ENCODE data around the gene SDHB. TPM values are rescaled to one million over a fixed set of nuclear protein-coding genes. Genes with fewer than 3 reads are reported as not detected.

The SDHB gene
- total and polyA plus RNA-seq, 10 of the 15 experiments (the other 5 are each of a cell fraction or from before 2014, with no cell fraction given): 101 to 319 (median 188) TPM

- no peak for TF ChIP-seq SKIL (IDR thresholded peaks at IDR 0.05; ENCODE audit: low read depth, poor library complexity, severe bottlenecking)
- TF ChIP-seq KDM1A (IDR thresholded peaks at IDR 0.05; ENCODE audit: borderline replicate concordance): no peak
- no peak for TF ChIP-seq ATF3 (IDR thresholded peaks at IDR 0.05; ENCODE audit: borderline replicate concordance, extremely low read depth, low read depth, low read length)
- TF ChIP-seq RELB (IDR thresholded peaks at IDR 0.05; ENCODE audit: low read depth): no peak
- TF ChIP-seq USF1 (IDR thresholded peaks at IDR 0.05; ENCODE audit: borderline replicate concordance, extremely low read length, insufficient read depth, low read depth, low read length): no peak
- peak; percentile 55 to 76 (median 72); a peak in 5 of 6 replicates for TF ChIP-seq CTCF (IDR thresholded peaks at IDR 0.05 in 2 of 3, conservative IDR thresholded peaks at IDR 0.05 in 1 of 3; ENCODE audit: control insufficient read depth in 2 of 3, extremely low read depth in 1 of 3, insufficient read depth in 1 of 3, low read depth in 3 of 3, low read length in 3 of 3)
- no peak for TF ChIP-seq WRNIP1 (IDR thresholded peaks at IDR 0.05; ENCODE audit: borderline replicate concordance, low read depth, low read length)
- TF ChIP-seq HSF1 (IDR thresholded peaks at IDR 0.05; ENCODE audit: low read depth, low read length): no peak
- no peak for TF ChIP-seq MTA3 (IDR thresholded peaks at IDR 0.05; ENCODE audit: borderline replicate concordance, low read length)
- TF ChIP-seq ZBTB40 (IDR thresholded peaks at IDR 0.05; ENCODE audit: borderline replicate concordance): no peak
- TF ChIP-seq EZH2 (IDR thresholded peaks at IDR 0.05; ENCODE audit: borderline replicate concordance, control insufficient read depth, low read depth, low read length): no peak
- TF ChIP-seq ETV6 (conservative IDR thresholded peaks at IDR 0.05 in 1 of 2, IDR thresholded peaks at IDR 0.05 in 1 of 2; ENCODE audit: borderline replicate concordance in 1 of 2, low read depth in 1 of 2): no peak
- TF ChIP-seq RAD51 (IDR thresholded peaks at IDR 0.05): no peak
These were observed 8.0 kb downstream of the SDHB start (continued) for GRCh38 chr1:17045634-17046333.

Measured in GM12878 (cell line).